GM13977 (cell line): ENCODE measurements around the gene HEPN1.

ENCODE experiments used
- DNase-seq: peaks from one replicate; pipeline ENCODE4 v3.0.0; 2012; ENCODE audit warnings: low spot score
- in situ Hi-C: fragments of 300-500 bp; cut with MboI; formaldehyde crosslinking; loops from one replicate; pipeline ENCODE4 v1.12.0; 2022; ENCODE audit warnings: low sequenced_read_pairs, low pct_unique_long_range_greater_than_20kb, mixed read lengths, inconsistent platforms; ENCODE audit not compliant: unreplicated experiment
- TF ChIP-seq, protein P1 (sequence below): IDR thresholded peaks from 2 replicates; pipeline ENCODE4 v1.5.1; 2012; ENCODE audit warnings: mild to moderate bottlenecking, control low read depth; ENCODE audit not compliant: insufficient read depth; ENCODE audit errors: extremely low read depth, missing control alignments

Gene HEPN1

DNA sequence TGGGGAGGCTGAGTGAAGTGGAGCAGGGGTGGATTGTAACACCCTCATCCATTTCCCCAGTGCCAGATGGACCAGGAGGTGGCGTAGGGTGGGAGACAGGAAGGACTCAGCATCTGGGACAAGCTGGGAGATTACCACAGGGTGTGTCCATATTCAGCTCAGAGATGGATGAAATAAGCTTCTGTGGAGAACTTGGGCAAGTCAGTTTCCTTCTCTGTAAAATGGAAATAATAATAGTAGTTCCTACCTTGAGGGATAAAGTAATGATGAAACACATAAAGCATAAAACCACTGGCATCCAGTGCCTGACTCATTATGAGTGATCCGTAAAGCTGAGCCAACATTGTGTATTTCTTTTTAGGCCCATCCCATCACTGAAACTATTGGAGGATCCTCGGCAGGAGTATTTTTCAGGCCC is 20.8 kb upstream of the HEPN1 start:
- TF ChIP-seq, protein P1, sequence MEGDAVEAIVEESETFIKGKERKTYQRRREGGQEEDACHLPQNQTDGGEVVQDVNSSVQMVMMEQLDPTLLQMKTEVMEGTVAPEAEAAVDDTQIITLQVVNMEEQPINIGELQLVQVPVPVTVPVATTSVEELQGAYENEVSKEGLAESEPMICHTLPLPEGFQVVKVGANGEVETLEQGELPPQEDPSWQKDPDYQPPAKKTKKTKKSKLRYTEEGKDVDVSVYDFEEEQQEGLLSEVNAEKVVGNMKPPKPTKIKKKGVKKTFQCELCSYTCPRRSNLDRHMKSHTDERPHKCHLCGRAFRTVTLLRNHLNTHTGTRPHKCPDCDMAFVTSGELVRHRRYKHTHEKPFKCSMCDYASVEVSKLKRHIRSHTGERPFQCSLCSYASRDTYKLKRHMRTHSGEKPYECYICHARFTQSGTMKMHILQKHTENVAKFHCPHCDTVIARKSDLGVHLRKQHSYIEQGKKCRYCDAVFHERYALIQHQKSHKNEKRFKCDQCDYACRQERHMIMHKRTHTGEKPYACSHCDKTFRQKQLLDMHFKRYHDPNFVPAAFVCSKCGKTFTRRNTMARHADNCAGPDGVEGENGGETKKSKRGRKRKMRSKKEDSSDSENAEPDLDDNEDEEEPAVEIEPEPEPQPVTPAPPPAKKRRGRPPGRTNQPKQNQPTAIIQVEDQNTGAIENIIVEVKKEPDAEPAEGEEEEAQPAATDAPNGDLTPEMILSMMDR: no peak
- in situ Hi-C loops: no loop called here
- no peak for DNase-seq

DNA sequence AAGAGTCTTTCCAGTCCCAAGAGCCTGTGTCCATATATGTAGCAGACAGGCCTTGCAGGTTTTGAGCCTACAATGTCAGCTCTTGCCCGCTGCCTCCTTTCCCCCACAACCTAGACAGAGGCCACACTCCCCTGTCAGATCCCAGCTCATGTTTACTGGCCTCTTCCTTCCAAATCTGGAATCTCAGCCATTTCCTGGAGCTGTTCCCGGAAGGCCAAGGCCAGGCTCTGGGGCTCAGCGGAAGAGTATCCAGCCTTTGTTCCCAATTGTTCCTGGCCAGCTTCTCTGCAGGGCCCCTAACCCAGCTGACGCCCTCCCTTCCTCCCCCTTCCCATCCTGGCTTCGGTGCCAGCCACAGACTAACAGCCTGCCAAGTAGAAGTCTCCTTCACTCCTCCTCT is 20.3 kb upstream of the HEPN1 start:
- TF ChIP-seq, protein P1: no peak
- in situ Hi-C loops: no loop called here
- DNase-seq: no peak

DNA sequence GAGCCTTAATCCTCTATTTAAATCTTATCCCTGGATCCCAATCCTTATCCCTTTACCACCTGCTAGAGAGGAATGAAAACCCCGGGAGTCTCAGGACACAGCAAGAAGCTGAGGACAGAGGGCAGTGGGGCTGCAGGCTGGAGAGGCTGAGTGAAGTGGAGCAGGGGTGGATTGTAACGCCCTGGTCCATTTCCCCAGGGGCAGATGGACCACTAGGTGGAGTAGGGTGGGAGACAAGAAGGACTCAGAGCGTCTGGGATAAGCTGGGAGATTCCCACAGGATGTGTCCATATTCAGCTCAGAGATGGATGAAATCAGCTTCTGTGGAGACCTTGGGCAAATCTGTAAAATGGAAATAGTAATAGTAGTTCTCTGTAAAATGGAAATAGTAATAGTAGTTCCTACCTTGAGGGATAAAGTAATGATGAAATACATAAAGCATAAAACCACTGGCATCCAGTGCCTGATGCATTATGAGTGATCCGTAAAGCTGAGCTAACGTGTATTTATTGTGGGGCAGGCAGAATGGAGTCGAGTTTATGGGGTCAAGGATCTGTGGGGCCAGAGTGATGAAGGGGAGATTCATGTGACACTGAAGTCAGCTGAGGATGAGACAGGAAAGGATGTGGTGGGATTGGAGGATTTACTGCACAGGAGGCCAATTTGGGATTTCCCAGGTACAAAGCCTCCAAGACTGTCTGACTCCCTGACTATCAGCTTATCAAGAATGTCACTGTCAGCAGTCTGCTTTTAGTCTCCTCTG is 19.5 kb upstream of the HEPN1 start:
- DNase-seq: no peak
- TF ChIP-seq, protein P1: no peak
- in situ Hi-C loops: no loop called here

DNA sequence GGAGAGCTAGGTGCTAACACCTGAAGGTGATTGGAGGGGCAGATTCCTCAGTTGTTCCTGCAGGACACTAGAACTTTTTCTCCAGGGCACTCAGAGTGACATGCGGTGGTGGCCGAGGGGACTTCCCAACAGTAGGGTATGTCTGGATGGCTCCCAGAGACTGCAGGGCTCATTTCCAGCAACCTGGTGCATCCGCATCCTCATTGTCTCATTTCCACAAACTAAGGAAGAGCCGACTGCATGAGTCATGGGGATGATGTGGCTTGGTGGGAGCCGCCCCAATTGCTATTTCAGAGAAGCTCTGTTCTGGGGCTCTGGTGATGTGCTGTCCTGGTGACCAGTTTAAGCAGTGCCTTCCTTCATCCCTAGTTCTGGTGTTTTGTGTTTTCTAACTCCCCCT is 18.6 kb upstream of the HEPN1 start:
- DNase-seq: no peak
- TF ChIP-seq, protein P1: no peak
- in situ Hi-C loops: no loop called here

DNA sequence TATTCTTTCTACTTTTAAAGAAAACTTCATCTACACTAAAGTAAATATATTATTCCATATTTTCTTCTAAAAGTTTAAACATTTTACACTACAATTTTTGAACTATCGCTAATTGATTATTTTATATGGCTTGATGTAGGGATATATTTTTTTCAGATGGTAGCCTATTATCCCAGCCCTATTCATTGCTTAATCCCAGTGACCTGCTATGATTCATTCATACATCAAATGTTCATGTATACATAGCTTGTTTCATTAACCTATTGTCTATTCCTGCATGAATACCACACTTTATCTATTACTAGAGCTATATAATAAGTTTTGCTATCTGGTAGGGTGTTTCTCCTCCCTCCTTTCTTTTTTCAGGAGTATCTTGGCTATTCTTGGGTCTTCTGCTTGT is 16.4 kb upstream of the HEPN1 start:
- TF ChIP-seq, protein P1: no peak
- in situ Hi-C loops: no loop called here
- DNase-seq: no peak

DNA sequence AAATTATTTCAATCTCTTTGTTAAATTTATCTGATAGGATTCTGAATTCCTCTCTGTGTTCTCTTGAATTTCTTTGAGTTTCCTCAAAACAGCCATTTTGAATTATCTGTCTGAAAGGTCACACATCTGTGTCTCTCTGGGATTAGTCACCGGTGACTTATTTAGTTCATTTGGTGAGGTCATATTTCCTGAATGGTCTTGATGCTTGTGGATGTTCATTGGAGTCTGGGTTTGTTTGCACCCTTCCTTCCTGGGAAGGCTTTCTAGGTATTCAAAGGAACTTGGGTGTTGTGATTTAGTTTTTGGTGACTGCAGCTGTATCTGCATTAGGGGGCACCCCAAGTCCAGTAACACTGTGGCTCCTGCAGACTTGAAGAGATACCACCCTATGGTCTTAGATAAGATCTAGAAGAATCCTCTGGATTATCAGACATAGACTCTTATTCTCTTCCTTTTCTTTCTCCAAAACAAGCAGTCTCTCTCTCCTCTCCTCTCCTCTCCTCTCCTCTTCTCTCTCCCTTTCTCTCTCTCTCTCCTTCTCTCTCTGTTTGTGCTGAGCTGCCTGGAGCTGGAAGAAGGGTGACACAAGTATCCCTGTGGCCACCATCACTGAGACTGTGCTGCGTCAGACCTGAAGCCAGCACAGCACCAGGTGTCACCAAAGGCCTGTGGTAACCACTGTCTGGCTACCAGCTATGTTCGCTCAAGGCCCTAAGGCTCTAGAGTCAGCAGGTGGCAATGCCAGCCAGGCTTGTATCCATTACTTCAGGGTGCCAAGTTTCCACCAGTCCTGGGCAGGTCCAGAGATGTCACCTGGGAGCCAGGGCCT is 3.3 kb upstream of the HEPN1 start:
- TF ChIP-seq, protein P1: no peak
- DNase-seq: no peak
- in situ Hi-C loops: no loop called here
